SK-N-SH (cell line): ENCODE data around the gene MEAK7. TPM values are rescaled to one million over a fixed set of nuclear protein-coding genes. Genes with fewer than 3 reads are reported as not detected.
A peak's percentile ranks its signal among the peaks of the same experiment; 100 is the strongest.

ENCODE experiments used
- CTCF ChIA-PET: fragments of 300-600, 350-600 bp; formaldehyde crosslinking; extraction: SDS; loops from one replicate; lab custom pipeline; 2021; lab: Yijun Ruan, JAX
- POLR2A ChIA-PET: fragments of 350-600 bp; sonication (Branson Sonifier 250); formaldehyde crosslinking; extraction: SDS; loops from one replicate; lab custom pipeline; 2020; ENCODE audit warnings: antibody characterized with exemption, inconsistent platforms; lab: Yijun Ruan, JAX
- DNase-seq: peaks from one replicate; pipeline ENCODE4 v3.0.0; 2012
- H2AFZ ChIP-seq: fragments of 200-600 bp; sonication (generic); 2 replicates; pipeline ENCODE4 v1.8.1; 2016; ENCODE audit warnings: antibody characterized with exemption, mild to moderate bottlenecking, low read depth
- H3F3A ChIP-seq: fragments of 200-600 bp; sonication (generic); replicated peaks from 2 replicates; pipeline ENCODE3; 2016; ENCODE audit warnings: antibody characterized with exemption, mild to moderate bottlenecking; ENCODE audit not compliant: insufficient read depth
- H3K27ac ChIP-seq, 2 experiments: fragments of 200-500 bp in 1 of 2; fragments of 200-600 bp in 1 of 2; sonication (Bioruptor generic) in 1 of 2; sonication (generic), shearing (Covaris generic) in 1 of 2; 2 replicates each; pipeline versions ENCODE4 v1.5.1 to v1.6.1; 2014 to 2016; ENCODE audit warnings: low read depth in 2 of 2, inconsistent platforms in 1 of 2, low read length in 1 of 2, mild to moderate bottlenecking in 1 of 2, mixed read lengths in 1 of 2
- H3K27me3 ChIP-seq: fragments of 200-600 bp; sonication (generic), shearing (Covaris generic); 2 replicates; pipeline ENCODE4 v1.6.1; 2016; ENCODE audit warnings: mixed run types; ENCODE audit not compliant: insufficient read depth
- H3K36me3 ChIP-seq, 2 experiments: fragments of 200-500 bp in 1 of 2; fragments of 200-600 bp in 1 of 2; sonication (Bioruptor generic) in 1 of 2; sonication (generic) in 1 of 2; replicated peaks in 1 of 2; 2 replicates each; pipeline versions ENCODE3 to v1.5.1; 2014 to 2016; ENCODE audit warnings: low read length in 1 of 2, mild to moderate bottlenecking in 1 of 2; ENCODE audit not compliant: insufficient read depth in 2 of 2, control insufficient read depth in 1 of 2
- H3K4me1 ChIP-seq, 2 experiments: fragments of 200-500 bp in 1 of 2; fragments of 200-600 bp in 1 of 2; sonication (Bioruptor generic) in 1 of 2; sonication (generic), shearing (Covaris generic) in 1 of 2; 2 replicates each; pipeline versions ENCODE4 v1.5.1 to v1.6.1; 2014 to 2016; ENCODE audit warnings: low read depth in 1 of 2, low read length in 1 of 2, mixed run types in 1 of 2; ENCODE audit not compliant: insufficient read depth in 2 of 2, control insufficient read depth in 1 of 2
- H3K4me2 ChIP-seq: fragments of 200-600 bp; sonication (generic), shearing (Covaris generic); 2 replicates; pipeline ENCODE4 v1.6.1; 2017; ENCODE audit warnings: mixed run types
- H3K4me3 ChIP-seq, 2 experiments: fragments of 200-500 bp in 1 of 2; fragments of 200-600 bp in 1 of 2; sonication (Bioruptor generic) in 1 of 2; sonication (generic), shearing (Covaris generic) in 1 of 2; 2 replicates each; pipeline versions ENCODE4 v1.5.1 to v1.8.1; 2014 to 2016; ENCODE audit warnings: low read depth in 2 of 2, inconsistent platforms in 1 of 2, low read length in 1 of 2, mild to moderate bottlenecking in 1 of 2, mixed read lengths in 1 of 2, moderate library complexity in 1 of 2
- H3K79me2 ChIP-seq: fragments of 200-600 bp; sonication (generic); 2 replicates; pipeline ENCODE4 v1.8.1; 2017; ENCODE audit warnings: mild to moderate bottlenecking; ENCODE audit not compliant: insufficient read depth
- H3K9ac ChIP-seq: fragments of 200-600 bp; sonication (generic); 2 replicates; pipeline ENCODE4 v1.6.1; 2017; ENCODE audit warnings: mixed run types
- H3K9me2 ChIP-seq: fragments of 200-600 bp; sonication (generic); 2 replicates; pipeline ENCODE4 v1.6.1; 2017; ENCODE audit warnings: mixed run types
- H3K9me3 ChIP-seq: fragments of 200-600 bp; sonication (generic); 2 replicates; pipeline ENCODE4 v1.6.1; 2017; ENCODE audit warnings: mixed run types, mild to moderate bottlenecking, moderate library complexity
- H4K20me1 ChIP-seq: fragments of 200-600 bp; sonication (generic); 2 replicates; pipeline ENCODE4 v1.6.1; 2017; ENCODE audit warnings: mild to moderate bottlenecking, mixed run types; ENCODE audit not compliant: insufficient read depth
- CHD2 ChIP-seq: fragments of 150-350 bp; IDR thresholded peaks from 2 replicates; pipeline ENCODE4 v1.6.1; 2018; ENCODE audit warnings: low read length; ENCODE audit not compliant: partially characterized antibody
- CTCF ChIP-seq: fragments of 200-600 bp; sonication (generic); IDR thresholded peaks from 2 replicates; pipeline ENCODE4 v1.6.1; 2017; ENCODE audit warnings: antibody characterized with exemption, mild to moderate bottlenecking, moderate library complexity
- EZH2phosphoT487 ChIP-seq: fragments of 200-600 bp; sonication (generic); IDR thresholded peaks from 2 replicates; pipeline ENCODE4 v1.6.1; 2017; ENCODE audit warnings: low read depth, mixed run types, mild to moderate bottlenecking, antibody characterized with exemption, moderate library complexity, borderline replicate concordance
- FOSL2 ChIP-seq: IDR thresholded peaks from 2 replicates; pipeline ENCODE4 v1.4.0; 2012; ENCODE audit warnings: low read depth, mild to moderate bottlenecking, moderate library complexity, borderline replicate concordance
- FOXJ3 ChIP-seq: sonication (generic); formaldehyde crosslinking; IDR thresholded peaks from 2 replicates; pipeline ENCODE4 v1.5.1; 2020; ENCODE audit warnings: mild to moderate bottlenecking, missing genetic modification reagents
- FOXM1 ChIP-seq: IDR thresholded peaks from 2 replicates; pipeline ENCODE4 v1.4.0; 2012; ENCODE audit warnings: low read depth, mild to moderate bottlenecking
- IRF3 ChIP-seq: fragments of 150-350 bp; IDR thresholded peaks from 2 replicates; pipeline ENCODE4 v1.6.1; 2016; ENCODE audit warnings: mild to moderate bottlenecking, low read depth, low read length
- JUND ChIP-seq: IDR thresholded peaks from 2 replicates; pipeline ENCODE4 v1.4.0; 2012
- MAX ChIP-seq: IDR thresholded peaks from 2 replicates; pipeline ENCODE4 v1.4.0; 2012; ENCODE audit warnings: low read depth
- MEF2A ChIP-seq: IDR thresholded peaks from 2 replicates; pipeline ENCODE4 v1.4.0; 2012; ENCODE audit warnings: low read depth, borderline replicate concordance
- MXI1 ChIP-seq: IDR thresholded peaks from 2 replicates; pipeline ENCODE4 v1.6.1; 2012; ENCODE audit warnings: mild to moderate bottlenecking, low read depth, low read length, improper control_type of control experiment
- NFIC ChIP-seq: IDR thresholded peaks from 2 replicates; pipeline ENCODE4 v1.4.0; 2012; ENCODE audit warnings: borderline replicate concordance
- NRF1 ChIP-seq: IDR thresholded peaks from 2 replicates; pipeline ENCODE4 v1.6.1; 2012; ENCODE audit warnings: low read depth, mild to moderate bottlenecking, low read length
- POLR2AphosphoS5 ChIP-seq: IDR thresholded peaks from 2 replicates; pipeline ENCODE4 v1.6.1; 2012; ENCODE audit warnings: low read depth, low read length
- RCOR1 ChIP-seq: fragments of 150-350 bp; IDR thresholded peaks from 2 replicates; pipeline ENCODE4 v1.6.1; 2017; ENCODE audit warnings: antibody characterized with exemption, low read length
- RFX5 ChIP-seq: IDR thresholded peaks from 2 replicates; pipeline ENCODE4 v1.6.1; 2012; ENCODE audit warnings: mild to moderate bottlenecking, improper control_type of control experiment, low read length
- RXRA ChIP-seq: IDR thresholded peaks from 2 replicates; pipeline ENCODE4 v1.4.0; 2012; ENCODE audit warnings: low read depth, mild to moderate bottlenecking, borderline replicate concordance
- SIN3A ChIP-seq: IDR thresholded peaks from 2 replicates; pipeline ENCODE4 v1.6.1; 2012; ENCODE audit warnings: low read depth, mild to moderate bottlenecking, low read length, moderate library complexity, borderline replicate concordance
- SMC3 ChIP-seq: IDR thresholded peaks from 2 replicates; pipeline ENCODE4 v1.6.1; 2012; ENCODE audit warnings: low read depth, low read length, improper control_type of control experiment
- USF1 ChIP-seq: IDR thresholded peaks from 2 replicates; pipeline ENCODE4 v1.4.0; 2012; ENCODE audit warnings: low read depth, borderline replicate concordance
- WGBS: methylation state at CpG from one replicate; pipeline ENCODE4 v1.1.6; 2017; ENCODE audit warnings: low lambda C conversion rate; 5-methylcytosine and 5-hydroxymethylcytosine counted together
- polyA plus RNA-seq, 3 experiments: library from polyadenylated mRNA; depleted of rRNA; stranded (reverse); fragments of >200 nt; gene quantifications; 2 replicates each; pipeline ENCODE4 v1.2.3, GENCODE V29; 2012

The MEAK7 gene
- polyA plus RNA-seq, 1 of the 3 experiments (the other 2 are of a cell fraction) = 11.9 TPM

- CTCF ChIA-PET = no interaction called here
- H3K9ac ChIP-seq = no peak overlapping the region
- H3K27ac ChIP-seq = peak overlapping the region in 1 of 2 experiments; percentile 45; a peak in 2 of 4 replicates
- no peaks in the 10 kb centered on the region for H3K27me3 ChIP-seq
- no peak overlapping the region for H3K4me2 ChIP-seq
- POLR2A ChIA-PET = no interaction called here
- no peaks in the 10 kb centered on the region for H3K9me2 ChIP-seq
- H3K79me2 ChIP-seq = no peaks in the 10 kb centered on the region
- WGBS = 87% methylated on average over 6 of the region's 6 CpGs
- no peaks in the 10 kb centered on the region for H3K36me3 ChIP-seq
- H4K20me1 ChIP-seq = no peaks in the 10 kb centered on the region
- DNase-seq = no peak
- H2AFZ ChIP-seq = no peak overlapping the region
- H3F3A ChIP-seq = peaks cover 33% of the 10 kb centered on the region
- TF ChIP-seq FOXM1 (no peak), SMC3 (no peak), RCOR1 (no peak), JUND (no peak), POLR2AphosphoS5 (no peak), FOSL2 (no peak), MAX (no peak), CTCF (no peak), RXRA (no peak), NRF1 (no peak), EZH2phosphoT487 (no peak), USF1 (no peak), NFIC (no peak), IRF3 (no peak), MXI1 (no peak), CHD2 (no peak), MEF2A (no peak), RFX5 (no peak), FOXJ3 (CRISPR knock-in tag) (no peak), SIN3A (no peak)
- TF ChIP-seq, all 33 proteins: peak for 0
- Histone ChIP-seq H3K4me3 (no peak overlapping the region), H3K9me3 (no peaks in the 10 kb centered on the region), H3K4me1 (peaks cover 0 to 6% of the 10 kb centered on the region in 2 experiments; a peak in 1 of 4 replicates)
These were observed 33.9 kb upstream of the MEAK7 start for GRCh38 chr16:84538222-84538840.
